Inferior parietal cortex (tissue), 1 donor: ENCODE data around the gene ARHGAP10.

Experiments used
- DNase-seq: peaks from one replicate; pipeline ENCODE4 v3.0.0-alpha.2; 2016; ENCODE audit errors: extremely low spot score

Gene ARHGAP10

DNA sequence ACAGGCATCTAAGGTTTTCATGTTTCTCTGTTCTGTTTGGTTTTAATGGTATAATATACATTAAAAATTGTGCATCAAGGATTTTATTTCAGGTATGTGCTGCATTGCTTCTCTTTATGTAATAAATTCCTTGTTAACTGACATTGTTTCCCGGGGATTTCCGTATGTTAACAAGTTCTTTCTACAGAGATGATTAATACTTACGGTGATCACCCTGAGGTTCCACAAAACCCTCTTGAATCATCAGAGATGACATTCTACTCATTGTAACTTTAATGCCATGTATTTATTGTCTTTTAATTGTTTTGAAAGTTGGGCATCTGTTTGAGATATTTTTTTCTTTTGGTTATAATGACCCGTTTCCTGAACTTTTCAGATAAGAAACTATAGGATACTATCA lies 37.5 kb downstream of the ARHGAP10 start:
- DNase-seq: no peak

DNA sequence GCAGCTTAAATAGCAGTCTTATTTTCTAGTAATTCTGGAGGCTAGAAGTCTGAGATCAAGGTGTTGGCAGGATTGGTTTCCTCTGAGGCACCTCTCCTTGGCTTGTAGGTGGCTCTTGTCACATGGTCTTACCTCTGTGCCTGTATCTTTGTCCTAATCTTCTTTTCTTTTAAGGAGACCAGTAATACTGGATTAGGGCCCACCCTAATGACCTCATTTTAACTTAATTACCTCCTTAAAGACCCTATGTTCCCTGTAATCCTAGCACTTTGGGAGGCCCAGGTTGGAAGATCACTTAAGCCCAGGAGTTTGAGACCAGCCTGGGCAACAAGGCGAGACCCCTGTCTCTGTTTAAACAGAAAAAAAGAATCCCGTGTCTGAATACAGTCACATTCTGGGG lies 38.9 kb downstream of the ARHGAP10 start:
- no peak for DNase-seq

DNA sequence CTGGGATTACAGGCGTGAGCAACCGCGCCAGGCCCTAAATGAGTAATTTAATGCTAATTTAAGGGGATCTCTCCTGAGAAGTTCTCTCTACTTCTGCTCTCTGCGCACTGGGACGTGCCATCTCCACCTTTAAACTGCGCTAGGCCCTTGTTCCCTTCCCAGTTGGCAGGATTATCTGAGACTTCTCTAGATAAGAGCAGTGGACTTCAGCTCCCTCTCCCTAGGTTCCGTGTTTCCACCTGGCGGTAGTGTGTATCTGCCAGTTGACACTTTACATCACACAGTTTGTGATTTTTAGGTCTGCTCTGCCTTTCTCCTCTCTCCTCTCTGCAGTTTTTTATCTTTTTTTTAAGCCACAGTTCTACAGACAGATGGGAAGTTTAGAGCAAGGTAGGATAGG lies 40.2 kb downstream of the ARHGAP10 start:
- no peak for DNase-seq

DNA sequence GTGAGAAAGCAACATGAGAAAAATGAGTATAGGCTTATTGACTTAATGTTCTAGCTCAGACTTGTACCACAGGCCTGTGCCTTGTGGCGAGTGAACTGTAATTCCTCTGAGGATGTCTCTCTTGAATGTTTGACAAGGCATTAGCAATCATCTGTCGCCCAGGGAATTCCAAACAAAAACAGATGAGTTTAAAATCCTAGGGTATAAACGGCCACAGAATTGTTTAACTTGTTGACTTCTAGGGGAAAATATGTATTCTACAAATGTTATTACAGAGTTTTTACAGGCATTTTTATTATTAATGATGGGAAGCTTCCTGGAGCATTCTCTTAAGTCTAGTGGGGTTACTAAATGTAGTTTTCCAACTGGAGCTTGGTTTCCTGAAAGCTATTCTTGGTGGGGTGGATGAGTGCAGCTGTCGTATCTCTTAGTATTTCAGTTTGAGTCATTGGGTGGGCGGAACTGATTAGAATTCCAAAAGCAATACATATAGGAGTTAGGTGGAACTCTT lies 40.6 kb downstream of the ARHGAP10 start:
- no peak for DNase-seq

DNA sequence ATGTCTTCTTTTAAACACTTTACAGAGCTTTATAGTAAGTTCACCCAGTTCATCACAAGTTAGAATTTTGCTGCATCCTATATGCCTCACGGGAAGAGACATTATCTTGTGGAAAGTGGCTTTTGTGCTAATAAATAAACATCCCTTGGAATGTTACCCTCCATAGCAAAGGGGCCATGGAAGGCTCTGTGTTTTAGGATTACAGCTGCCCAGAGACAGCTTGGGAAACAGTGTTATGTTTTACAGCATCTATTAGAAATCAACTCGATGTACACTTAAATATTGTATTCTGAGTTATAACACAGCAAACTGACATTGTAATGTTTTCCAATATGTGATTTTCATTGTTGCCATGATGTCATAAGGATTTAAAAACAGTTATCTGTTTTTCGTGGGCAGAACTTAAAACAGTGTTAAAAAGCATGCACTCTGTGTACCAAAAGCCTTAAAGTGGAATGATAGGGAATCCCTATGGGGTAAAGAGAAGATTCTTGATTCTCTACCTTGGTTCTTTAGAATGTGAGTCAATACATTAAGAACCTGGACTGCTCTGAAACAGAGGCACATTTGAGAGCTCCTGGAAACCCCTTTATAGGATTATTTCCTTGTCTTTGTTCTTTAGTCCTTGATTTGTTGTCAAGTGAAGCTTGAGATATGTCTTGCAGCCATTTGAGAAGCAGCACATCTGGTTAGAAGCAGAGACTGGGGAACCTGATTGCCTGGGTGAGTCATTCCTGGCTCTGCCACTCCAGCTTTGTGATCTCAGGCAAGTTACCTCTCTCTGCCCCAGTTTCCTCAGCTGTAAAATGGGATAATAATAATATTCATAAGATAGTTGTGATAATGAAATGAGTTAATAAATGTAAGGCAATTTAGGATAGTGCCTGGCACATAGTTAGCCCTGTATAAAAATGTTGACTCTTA lies 41.6 kb downstream of the ARHGAP10 start:
- no peak for DNase-seq

DNA sequence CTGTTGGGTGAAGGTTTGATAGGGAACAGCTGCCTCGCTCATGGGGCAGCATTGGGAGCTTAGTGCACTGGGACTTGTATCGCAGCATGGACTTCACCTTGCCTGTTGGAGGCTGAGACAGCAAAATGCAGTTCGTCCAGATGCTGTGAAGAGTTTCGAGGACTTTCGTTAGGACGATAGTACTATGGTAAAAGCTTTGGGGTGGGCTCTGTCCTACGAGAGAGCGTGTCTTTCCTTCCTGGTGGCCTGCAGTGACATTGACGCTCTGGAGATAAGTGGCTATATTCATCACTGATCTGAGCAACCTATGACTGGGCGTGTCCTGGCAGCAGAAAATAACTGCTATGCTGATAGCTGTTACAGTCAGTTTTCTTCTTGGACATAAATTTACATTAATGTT lies 44.8 kb downstream of the ARHGAP10 start:
- no peak for DNase-seq

DNA sequence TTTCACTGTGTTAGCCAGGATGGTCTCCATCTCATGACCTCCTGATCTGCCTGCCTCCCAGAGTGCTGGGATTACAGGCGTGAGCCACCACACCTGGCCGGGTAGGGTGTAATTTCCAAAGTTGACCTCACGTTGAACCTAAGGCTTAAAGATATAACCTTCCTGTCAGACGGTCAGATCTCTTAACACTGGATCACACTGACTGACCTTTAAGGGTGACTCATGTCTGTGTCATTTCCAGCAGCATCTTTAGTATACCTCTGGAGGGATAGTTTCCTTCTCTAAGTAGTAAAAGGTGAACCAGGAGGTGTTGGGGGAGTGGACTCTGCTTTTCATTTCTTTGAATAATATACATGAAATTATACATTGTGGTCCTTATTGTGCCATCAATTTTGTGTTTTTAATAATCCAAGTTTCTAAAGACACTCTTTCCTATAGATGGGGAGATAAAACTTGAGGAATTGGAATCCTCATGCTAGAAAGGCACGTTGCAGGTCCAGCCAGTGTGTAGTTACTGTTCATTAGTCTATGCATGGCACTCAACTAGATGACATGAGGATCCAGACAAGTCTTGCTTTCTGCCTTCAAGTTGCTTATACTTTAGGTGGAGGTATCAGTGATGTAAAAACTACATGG lies 45.7 kb downstream of the ARHGAP10 start:
- no peak for DNase-seq

DNA sequence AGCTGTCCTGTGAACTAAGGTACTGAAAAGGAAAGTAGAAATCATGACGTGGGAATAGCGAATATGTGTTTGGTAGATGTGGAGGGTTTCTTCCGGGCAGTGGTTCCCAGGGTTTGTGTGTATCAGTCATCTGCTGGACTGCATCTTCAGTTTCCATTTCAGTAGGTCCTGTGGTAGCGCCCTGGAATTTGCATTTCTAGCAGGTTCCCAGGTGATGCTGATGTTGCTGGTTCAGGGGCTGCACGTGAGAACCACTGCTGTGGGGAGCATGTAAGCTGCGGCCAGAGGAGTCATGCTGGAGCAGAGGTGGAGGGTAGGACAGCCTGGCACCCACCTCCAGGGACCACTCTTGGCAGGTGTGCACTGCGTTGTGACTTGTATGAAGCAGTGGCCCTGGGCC lies 47.1 kb downstream of the ARHGAP10 start:
- DNase-seq: no peak

DNA sequence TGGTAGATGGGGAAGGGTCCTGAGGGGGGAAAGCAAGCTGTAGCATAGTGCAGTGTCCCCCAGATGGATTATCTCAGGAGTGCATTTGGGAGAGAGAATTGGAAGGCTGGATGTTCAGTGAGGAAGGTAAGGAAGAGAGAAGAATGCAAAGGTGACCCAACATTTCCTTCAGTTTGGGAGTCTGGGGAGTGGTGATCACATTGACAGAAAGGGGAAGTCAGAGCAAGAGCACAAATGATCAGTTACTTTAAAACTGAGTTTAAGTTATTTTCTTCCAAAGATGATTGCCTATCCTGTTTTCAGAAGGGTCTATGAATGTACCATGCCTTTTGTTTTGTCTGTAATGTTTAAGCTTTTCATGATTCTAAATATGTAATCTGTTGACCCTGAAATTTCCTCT lies 47.6 kb downstream of the ARHGAP10 start:
- no peak for DNase-seq

DNA sequence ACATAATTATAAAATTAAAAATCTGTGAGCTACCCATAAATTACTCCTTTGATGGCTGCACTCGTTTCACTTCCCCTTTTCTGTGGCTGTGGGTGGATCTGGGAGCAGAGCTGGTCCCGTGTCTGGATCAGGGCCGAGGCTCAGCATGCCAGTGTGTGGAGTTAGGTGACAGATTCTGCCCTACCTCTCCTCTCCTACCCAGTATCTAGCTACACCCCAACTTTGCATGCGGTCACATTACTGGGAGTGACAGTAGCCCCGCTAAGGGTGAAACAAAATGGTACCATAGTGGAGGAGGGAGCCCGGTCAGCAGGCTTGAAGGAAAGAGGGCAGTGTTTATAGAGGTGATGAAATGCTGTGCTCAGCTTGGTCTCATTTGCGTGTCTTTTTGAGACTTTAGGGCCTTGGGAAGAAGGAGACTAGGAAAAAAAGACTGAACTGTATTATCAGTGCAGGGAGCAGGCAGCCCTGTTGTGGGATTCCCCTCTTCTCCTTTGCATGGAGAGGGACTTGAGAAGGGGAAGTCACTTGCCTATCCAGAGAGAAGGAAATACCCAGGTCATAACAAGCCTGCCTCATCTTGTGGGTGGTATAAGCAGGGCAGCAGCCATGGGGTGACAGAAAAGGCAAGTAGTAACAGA lies 48.4 kb downstream of the ARHGAP10 start:
- DNase-seq: no peak

DNA sequence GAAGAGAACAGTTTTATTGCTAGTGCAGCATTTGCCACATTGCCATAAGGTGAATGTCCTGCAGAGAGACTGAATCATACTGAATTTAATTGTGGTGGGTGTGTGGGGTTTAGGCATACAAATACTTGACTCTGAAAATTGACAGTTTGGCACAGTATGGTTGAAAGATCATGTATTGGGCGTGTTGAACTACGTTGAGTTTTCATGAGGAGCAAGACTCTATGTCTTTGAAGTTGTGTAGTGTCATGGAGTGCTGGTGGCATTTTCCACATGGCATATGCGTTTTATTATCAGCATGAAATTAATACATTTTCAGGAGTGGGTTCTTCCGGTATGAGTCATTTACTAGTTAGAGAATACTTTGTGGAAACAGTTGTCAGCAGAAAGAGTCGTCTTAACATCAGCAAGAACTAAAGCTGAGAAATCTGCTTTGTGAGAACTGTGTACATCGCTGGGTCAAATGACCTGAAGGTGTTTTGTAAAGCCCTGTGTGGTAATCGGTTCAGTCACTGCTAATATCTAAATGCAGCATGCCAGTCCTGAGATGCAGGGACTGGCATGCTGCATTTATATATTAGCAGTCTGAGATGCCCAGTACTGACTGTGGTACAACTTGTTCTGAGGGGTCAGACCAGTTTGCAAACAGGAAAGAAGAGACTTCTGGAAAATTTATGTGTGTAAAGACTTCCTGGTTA lies 50.3 kb downstream of the ARHGAP10 start:
- DNase-seq: no peak

DNA sequence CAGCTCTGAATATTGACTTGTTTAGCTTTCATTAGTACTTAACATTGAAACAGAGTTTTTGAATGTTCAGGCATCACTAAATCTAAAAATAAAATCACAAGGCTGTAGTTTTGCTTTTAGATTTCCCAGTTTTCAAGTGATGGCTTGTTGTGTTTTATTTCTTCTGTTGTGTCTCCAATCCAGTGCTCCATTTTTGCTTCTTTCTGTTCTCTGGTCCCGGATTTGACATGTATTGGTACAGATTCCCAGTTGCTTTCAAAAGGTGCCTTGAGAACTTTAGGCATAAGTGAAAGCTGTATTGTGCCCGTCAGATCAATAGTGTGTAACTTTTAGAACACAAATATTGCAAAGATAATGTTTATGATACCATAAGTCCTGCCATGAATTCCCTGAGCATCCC lies 53.2 kb downstream of the ARHGAP10 start:
- no peak for DNase-seq

DNA sequence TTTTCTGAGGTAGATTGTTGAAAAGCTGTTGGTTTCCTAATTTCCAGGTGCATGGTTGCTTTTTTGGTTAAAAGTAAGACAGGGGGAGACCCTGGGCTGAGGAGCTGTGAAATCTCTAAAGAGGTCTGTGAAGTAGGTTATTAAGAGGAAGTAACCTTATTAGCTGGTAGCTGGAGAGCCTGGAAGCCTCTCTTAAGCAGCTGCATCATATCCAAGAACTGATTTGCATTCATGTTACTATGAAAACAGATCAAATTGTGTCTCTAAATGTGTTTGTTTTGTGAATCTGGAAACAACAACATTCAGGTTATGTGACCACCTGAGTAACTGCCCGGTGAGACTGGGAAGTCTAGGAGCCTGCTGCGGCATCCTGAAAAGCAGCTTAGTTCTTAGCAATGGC lies 54.1 kb downstream of the ARHGAP10 start:
- DNase-seq: no peak

DNA sequence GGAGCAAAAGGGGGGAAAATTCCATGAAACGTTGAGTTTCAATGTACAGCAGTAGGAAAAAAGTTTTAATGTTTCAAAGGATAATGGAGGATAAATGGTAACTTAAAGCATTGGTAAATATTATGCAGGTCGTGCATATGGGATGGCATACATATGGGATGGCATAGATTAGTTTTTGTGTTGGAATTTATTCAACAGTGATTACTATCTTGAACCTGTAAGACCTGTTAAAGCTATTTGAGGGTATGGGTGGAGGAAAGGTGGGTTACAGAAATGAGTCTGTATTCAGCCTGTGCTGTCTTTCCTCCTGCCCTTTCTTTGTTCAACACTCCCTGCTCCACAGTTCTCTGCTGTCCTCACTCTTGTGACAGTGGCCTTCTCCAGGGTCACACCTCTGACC lies 54.6 kb downstream of the ARHGAP10 start:
- no peak for DNase-seq

DNA sequence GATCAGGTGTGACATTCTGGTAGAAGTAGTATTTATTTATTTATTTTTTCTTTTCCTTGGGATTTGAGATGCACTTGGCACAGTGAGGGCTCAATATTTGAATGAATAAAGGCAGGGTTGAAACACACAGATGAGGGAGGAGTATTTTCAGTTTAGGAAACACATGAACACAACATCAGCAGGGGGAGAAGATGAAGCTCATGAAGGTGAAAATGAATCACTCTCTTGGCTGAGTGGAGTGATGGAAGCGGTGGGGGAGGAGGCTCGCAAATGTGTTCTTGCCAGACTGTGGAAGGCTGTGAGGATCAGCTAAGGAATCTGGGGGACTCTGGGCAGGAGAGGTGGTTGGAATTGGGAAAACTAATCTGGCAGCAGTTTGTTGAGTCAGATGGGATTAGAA lies 55.3 kb downstream of the ARHGAP10 start:
- DNase-seq: no peak

DNA sequence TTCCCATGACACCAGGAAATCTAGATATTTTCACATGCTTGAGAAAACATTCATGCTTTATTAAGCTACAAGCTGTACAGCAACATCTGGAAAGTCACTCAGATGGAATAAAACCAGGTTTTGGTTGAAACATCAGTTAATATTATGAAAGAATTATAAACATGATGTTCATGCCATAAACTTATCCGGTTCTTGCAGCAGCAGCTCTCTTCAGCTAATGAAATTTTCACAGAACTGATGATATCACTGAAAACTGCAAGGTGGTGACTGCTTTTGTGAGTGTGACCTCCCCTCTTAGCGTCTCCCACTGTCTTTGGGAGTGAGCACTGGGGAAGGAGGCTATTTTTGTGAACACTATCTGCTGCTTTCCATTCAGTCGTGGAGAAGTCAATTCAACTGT lies 56.9 kb downstream of the ARHGAP10 start:
- no peak for DNase-seq

DNA sequence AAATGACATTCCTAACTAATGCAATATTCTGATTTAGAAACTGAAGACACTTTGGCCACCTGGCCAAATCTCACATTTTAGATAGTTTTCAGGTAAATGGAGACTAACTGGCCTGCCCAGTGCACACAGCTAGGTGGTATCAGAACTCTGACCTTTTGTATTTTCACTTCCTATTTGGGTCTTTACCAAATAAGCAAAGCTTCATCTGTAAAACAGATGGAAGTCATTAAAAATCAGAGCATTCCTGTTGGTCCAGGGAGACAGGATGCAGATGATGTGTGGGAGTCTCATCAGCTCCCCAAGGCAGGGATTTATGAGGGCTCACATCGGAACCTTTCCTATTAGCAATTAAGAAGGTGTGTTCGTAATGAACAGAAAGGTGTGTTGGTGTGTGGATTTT lies 57.7 kb downstream of the ARHGAP10 start:
- no peak for DNase-seq

DNA sequence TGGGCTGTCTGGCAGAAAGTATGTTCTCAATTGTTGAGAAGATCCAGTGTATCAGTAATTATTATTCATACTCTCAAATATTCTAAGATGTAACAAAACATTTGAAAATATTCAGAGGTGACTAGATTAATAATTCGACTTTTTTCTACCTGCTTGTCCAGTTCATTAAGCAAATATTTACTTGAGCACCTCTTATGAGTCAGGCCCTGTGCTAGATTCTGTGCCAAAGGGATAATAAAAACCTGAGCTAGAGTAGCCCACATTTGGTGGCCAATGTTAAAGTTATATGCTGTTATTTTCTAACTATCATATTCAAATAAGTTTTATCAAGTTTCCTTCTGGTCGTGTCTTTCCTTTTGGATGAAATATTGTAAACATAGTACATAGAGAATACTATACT lies 58.5 kb downstream of the ARHGAP10 start:
- no peak for DNase-seq

DNA sequence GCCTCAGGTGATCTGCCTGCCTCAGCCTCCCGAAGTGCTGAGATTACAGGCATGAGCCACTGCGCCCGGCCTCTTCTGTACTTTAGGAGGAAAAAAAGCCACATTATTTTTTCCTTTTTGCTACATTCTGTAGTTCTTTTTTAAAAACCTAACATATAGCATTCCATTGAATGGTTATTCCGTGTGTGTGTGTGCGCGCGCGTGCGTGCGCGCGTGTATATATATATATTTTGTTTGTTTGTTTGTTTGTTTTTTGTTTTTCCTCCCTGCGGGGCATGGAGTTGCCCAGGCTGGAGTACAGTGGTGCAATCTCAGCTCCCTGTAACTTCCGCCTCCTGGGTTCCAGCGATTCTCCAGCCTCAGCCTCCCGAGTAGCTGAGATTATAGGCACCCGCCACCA lies 59.5 kb downstream of the ARHGAP10 start:
- DNase-seq: no peak

DNA sequence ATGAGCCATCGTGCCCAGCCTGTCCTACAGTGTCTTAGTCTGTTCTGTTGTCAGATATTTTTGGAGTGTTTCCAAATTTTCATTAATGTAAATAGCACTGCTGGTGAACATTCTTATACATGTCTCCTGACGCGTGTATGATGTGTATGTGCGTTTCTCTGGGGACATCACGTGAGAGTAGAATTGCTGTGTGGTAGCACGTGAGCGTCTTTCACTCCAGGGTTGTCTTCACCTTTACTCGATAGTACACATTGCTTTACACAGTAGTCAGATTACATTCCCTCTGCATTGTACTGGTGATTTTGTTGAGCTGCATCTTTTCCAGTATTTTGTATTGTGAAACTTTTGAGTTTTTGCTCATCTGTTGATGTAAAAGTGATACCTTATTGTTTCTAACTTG lies 60.0 kb downstream of the ARHGAP10 start:
- DNase-seq: no peak

DNA sequence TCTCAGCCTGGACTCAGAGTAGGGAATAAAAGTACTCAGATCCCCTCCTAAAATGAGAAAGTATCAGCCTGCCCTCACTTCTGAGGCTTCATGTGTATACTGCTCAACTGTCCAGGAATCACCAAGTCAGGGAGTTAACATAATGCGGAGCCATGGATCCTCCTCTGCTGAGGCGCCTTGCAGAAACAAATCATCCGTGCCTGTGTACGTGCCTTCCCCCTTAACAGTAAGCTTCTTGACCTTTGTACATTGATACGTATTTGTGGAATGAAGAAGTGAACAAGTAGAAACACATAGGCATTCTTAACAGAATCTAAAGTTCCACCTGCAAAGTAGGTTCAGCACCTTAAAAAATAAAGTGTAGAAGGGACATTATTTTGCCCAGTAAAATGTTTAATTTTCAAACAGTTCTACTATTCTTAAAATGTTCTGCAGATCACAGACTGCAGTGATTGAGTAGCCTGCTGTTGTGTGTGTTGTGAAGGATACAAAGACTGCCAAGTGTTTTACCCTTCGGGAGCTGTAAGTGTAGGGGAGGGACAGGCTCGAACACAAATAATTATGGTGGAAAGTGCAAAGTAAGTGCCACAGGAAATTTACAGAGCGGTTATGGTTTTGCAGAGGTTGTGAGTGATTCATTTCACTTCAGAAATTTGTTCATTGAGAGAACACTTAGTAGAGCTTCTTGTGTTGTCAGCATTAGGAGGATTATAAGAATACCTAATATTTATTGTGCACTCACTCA lies 61.9 kb downstream of the ARHGAP10 start:
- no peak for DNase-seq
